GM10266 (cell line): ENCODE data around the gene MGST1.
"Not testable (repeated sequence)": the region's sequence is repeated elsewhere in the genome, so short reads cannot be mapped to it uniquely, and the experiment has no call there.

ENCODE experiments used
- DNase-seq: peaks from one replicate; pipeline ENCODE4 v3.0.0; 2012; ENCODE audit errors: extremely low spot score
- TF ChIP-seq, protein P1 (sequence below): IDR thresholded peaks from 2 replicates; pipeline ENCODE4 v1.5.1; 2012; ENCODE audit warnings: mild to moderate bottlenecking, low read depth; ENCODE audit not compliant: control insufficient read depth, insufficient read depth; ENCODE audit errors: missing control alignments

The MGST1 gene

GRCh38 chr12:16387919-16388318 is 40.5 kb downstream of the MGST1 start:
- TF ChIP-seq, protein P1, sequence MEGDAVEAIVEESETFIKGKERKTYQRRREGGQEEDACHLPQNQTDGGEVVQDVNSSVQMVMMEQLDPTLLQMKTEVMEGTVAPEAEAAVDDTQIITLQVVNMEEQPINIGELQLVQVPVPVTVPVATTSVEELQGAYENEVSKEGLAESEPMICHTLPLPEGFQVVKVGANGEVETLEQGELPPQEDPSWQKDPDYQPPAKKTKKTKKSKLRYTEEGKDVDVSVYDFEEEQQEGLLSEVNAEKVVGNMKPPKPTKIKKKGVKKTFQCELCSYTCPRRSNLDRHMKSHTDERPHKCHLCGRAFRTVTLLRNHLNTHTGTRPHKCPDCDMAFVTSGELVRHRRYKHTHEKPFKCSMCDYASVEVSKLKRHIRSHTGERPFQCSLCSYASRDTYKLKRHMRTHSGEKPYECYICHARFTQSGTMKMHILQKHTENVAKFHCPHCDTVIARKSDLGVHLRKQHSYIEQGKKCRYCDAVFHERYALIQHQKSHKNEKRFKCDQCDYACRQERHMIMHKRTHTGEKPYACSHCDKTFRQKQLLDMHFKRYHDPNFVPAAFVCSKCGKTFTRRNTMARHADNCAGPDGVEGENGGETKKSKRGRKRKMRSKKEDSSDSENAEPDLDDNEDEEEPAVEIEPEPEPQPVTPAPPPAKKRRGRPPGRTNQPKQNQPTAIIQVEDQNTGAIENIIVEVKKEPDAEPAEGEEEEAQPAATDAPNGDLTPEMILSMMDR, result no peak
- DNase-seq, result no peak

DNA sequence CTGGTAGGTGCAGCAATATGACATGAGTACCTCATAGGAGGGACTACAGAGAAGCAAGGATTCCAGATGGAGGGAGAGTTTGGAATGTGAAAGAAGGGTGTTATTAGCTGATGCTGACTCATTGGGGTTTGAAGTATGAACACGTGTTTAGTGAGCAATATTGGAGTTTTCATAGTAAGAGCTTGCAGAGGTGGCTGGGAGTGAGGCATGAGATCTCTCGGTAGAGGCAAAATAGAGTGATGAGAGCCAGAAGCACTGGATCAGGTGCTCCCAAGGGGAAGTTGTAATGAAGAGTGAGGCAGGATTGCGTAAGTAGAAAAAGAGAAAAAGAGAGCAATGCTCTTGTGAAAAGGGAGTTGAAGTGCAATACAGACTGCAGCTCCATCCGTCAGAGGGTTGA is 42.1 kb downstream of the MGST1 start:
- DNase-seq, result no peak
- TF ChIP-seq, protein P1, result no peak

- TF ChIP-seq, protein P1, result no peak
- DNase-seq, result no peak
Measured at GRCh38 chr12:16392846-16393535, 45.5 kb downstream of the MGST1 start.

DNA sequence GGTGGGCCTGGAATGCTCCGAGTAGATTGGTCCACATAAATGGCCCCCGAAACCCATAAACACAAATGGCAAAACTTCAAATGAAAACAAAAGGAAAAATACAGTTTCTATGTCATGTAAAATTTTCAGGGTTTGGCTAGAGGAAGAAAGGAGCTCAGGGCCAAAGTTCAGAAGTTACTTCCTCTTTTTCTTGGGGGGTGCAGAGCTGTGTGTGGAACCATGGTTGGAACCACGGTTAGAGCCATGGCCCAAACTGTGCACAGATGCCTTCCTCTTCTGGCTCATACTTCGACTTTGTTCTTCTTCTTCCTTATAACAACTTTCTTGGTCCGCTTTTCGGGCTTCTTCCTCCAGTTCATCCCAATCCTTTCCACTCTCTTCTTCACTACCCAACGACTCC is 51.7 kb downstream of the MGST1 start:
- no peak for DNase-seq

DNA sequence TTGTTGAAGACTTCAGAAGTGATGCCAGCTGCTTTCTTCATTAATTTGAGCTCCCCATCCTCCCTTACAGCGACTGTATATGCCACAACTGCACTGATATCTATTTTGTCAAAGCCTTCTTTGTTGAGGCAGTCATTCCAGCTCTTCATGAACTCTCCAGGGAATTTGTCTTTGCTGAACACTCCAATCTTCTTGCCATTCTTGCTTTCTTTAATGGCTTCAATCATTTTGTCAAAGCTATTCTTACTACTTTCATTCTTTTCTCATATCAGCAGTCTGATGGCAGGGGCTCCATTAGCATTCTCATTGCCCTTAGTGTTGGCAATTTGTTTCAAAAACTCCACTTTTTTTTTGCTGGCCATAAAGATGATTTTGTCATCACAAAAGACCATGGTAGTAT is 54.4 kb downstream of the MGST1 start:
- DNase-seq, result not testable (repeated sequence)

More for the DNA sequence above, 51.7 kb downstream of the MGST1 start:
- TF ChIP-seq, protein P1, result no peak

- TF ChIP-seq, protein P1, result no peak
- DNase-seq, result no peak
Measured at GRCh38 chr12:16407346-16407745, 59.9 kb downstream of the MGST1 start.
